GM18517 (cell line): Measurements from ENCODE around the gene SGSM1.

Experiments
- ATAC-seq: cut with Tn5 transposase; IDR thresholded peaks from one replicate; pipeline ENCODE4 v1.9.1; 2021; ENCODE audit warnings: mild to moderate bottlenecking, moderate library complexity; ENCODE audit not compliant: unreplicated experiment

Gene SGSM1

GRCh38 chr22:24947881-24948280, 141.9 kb downstream of the SGSM1 start:
- no peak for ATAC-seq

GRCh38 chr22:24948356-24949202, 142.6 kb downstream of the SGSM1 start:
- no peak for ATAC-seq

- ATAC-seq, result no peak
These were observed 144.4 kb downstream of the SGSM1 start for GRCh38 chr22:24950272-24950902.

- peak; percentile 66 for ATAC-seq
These were observed 146.2 kb downstream of the SGSM1 start, which contains the start of gene KIAA1671 for GRCh38 chr22:24951942-24952836. KIAA1671 (plus strand) TSS chr22:24952716; CDS start chr22:25028000, 75,284 bp downstream.

GRCh38 chr22:24952837-24953383, 146.9 kb downstream of the SGSM1 start:
- ATAC-seq, result no peak

- ATAC-seq, result no peak
These were observed 147.5 kb downstream of the SGSM1 start for GRCh38 chr22:24953384-24954113.

- no peak for ATAC-seq
These were observed 148.1 kb downstream of the SGSM1 start for GRCh38 chr22:24954114-24954463.

- ATAC-seq, result no peak
These were observed 148.8 kb downstream of the SGSM1 start for GRCh38 chr22:24954856-24955255.

GRCh38 chr22:24957043-24957442, 151.0 kb downstream of the SGSM1 start:
- no peak for ATAC-seq

- ATAC-seq, result no peak
These were observed 155.3 kb downstream of the SGSM1 start for GRCh38 chr22:24961217-24961844.

- no peak for ATAC-seq
These were observed 156.1 kb downstream of the SGSM1 start for GRCh38 chr22:24962094-24962493.

- no peak for ATAC-seq
These were observed 156.8 kb downstream of the SGSM1 start for GRCh38 chr22:24962835-24963234.

GRCh38 chr22:24964441-24964840, 158.4 kb downstream of the SGSM1 start:
- ATAC-seq, result no peak

- ATAC-seq, result no peak
These were observed 160.0 kb downstream of the SGSM1 start for GRCh38 chr22:24965822-24966626.

- no peak for ATAC-seq
These were observed 162.1 kb downstream of the SGSM1 start for GRCh38 chr22:24968066-24968561.

- no peak for ATAC-seq
These were observed 163.7 kb downstream of the SGSM1 start for GRCh38 chr22:24969560-24970301.

GRCh38 chr22:24972369-24972768, 166.4 kb downstream of the SGSM1 start:
- no peak for ATAC-seq

- ATAC-seq, result no peak
These were observed 167.9 kb downstream of the SGSM1 start for GRCh38 chr22:24973872-24974271.
